OCI-LY1 (cell line): Measurements from ENCODE around the gene GJC3.
A peak's percentile ranks its signal among the peaks of the same experiment; 100 is the strongest.

Experiments
- H2AFZ ChIP-seq: fragments of 200-600 bp; sonication (generic), shearing (Covaris generic); 2 replicates; pipeline ENCODE4 v1.6.0; 2014; ENCODE audit warnings: antibody characterized with exemption, mild to moderate bottlenecking, low read length
- H3F3A ChIP-seq: fragments of 200-600 bp; sonication (generic), shearing (Covaris generic); 2 replicates; pipeline ENCODE4 v1.6.0; 2014; ENCODE audit warnings: mild to moderate bottlenecking, antibody characterized with exemption, low read length, moderate library complexity; ENCODE audit not compliant: insufficient read depth
- H3K27ac ChIP-seq: fragments of 200-600 bp; sonication (generic); 2 replicates; pipeline ENCODE4 v1.5.1; 2014; ENCODE audit warnings: low read length, mixed run types, mild to moderate bottlenecking, low read depth; ENCODE audit not compliant: poor library complexity, severe bottlenecking
- H3K27me3 ChIP-seq: fragments of 200-600 bp; sonication (generic); 2 replicates; pipeline ENCODE4 v1.6.0; 2014; ENCODE audit warnings: antibody characterized with exemption, mild to moderate bottlenecking, low read length, moderate library complexity; ENCODE audit not compliant: insufficient read depth
- H3K36me3 ChIP-seq: fragments of 200-600 bp; sonication (generic); 2 replicates; pipeline ENCODE4 v1.6.1; 2014; ENCODE audit warnings: mild to moderate bottlenecking, antibody characterized with exemption, low read length, moderate library complexity, mixed read lengths; ENCODE audit not compliant: insufficient read depth
- H3K4me1 ChIP-seq: fragments of 200-600 bp; sonication (generic); 2 replicates; pipeline ENCODE4 v1.5.1; 2014; ENCODE audit warnings: mild to moderate bottlenecking, low read length, moderate library complexity; ENCODE audit not compliant: insufficient read depth, severe bottlenecking
- H3K4me2 ChIP-seq: fragments of 200-600 bp; sonication (generic), shearing (Covaris generic); 2 replicates; pipeline ENCODE4 v1.6.1; 2014; ENCODE audit warnings: low read length
- H3K4me3 ChIP-seq: fragments of 200-600 bp; sonication (generic); 2 replicates; pipeline ENCODE4 v1.5.1; 2014; ENCODE audit warnings: low read length, low read depth, mild to moderate bottlenecking, mixed read lengths; ENCODE audit not compliant: poor library complexity, severe bottlenecking
- H3K79me2 ChIP-seq: fragments of 200-600 bp; shearing (Covaris generic); 2 replicates; pipeline ENCODE4 v1.6.1; 2016; ENCODE audit warnings: mixed run types, low read length, mixed read lengths; ENCODE audit not compliant: insufficient read depth
- H3K9ac ChIP-seq: fragments of 200-600 bp; sonication (generic), shearing (Covaris generic); 2 replicates; pipeline ENCODE4 v1.6.1; 2014; ENCODE audit warnings: mild to moderate bottlenecking, low read length, mixed read lengths
- H3K9me2 ChIP-seq: fragments of 200-600 bp; sonication (generic), shearing (Covaris generic); 2 replicates; pipeline ENCODE4 v1.6.1; 2014; ENCODE audit warnings: low read depth, mild to moderate bottlenecking, low read length, mixed read lengths
- H3K9me3 ChIP-seq: fragments of 200-600 bp; shearing (Covaris generic); 2 replicates; pipeline ENCODE4 v1.6.1; 2014; ENCODE audit warnings: low read length, mixed read lengths
- H4K20me1 ChIP-seq: fragments of 200-600 bp; sonication (generic), shearing (Covaris generic); 2 replicates; pipeline ENCODE4 v1.6.0; 2016; ENCODE audit warnings: mild to moderate bottlenecking, low read length; ENCODE audit not compliant: insufficient read depth
- CTCF ChIP-seq: fragments of 200-600 bp; sonication (generic), shearing (Covaris generic); IDR thresholded peaks from 2 replicates; pipeline ENCODE4 v1.5.1; 2017; ENCODE audit warnings: mild to moderate bottlenecking, antibody characterized with exemption, low read length, moderate library complexity, mixed read lengths
- EZH2 ChIP-seq: fragments of 200-600 bp; sonication (generic), shearing (Covaris generic); IDR thresholded peaks from 2 replicates; pipeline ENCODE4 v1.8.0; 2017; ENCODE audit warnings: borderline replicate concordance, mixed run types, mild to moderate bottlenecking, antibody characterized with exemption, low read length, moderate library complexity, mixed read lengths

Gene GJC3

GRCh38 chr7:99923200-99923599, 6.2 kb downstream of the GJC3 start:
- H3K9ac ChIP-seq, result no peak overlapping the region
- no peak overlapping the region for H2AFZ ChIP-seq
- no peak overlapping the region for H3K4me2 ChIP-seq
- peaks cover 16% of the 10 kb centered on the region for H3K4me1 ChIP-seq
- TF ChIP-seq EZH2 (no peak), CTCF (no peak)
- H3K9me2 ChIP-seq, result no peaks in the 10 kb centered on the region
- no peaks in the 10 kb centered on the region for H3F3A ChIP-seq
- H3K79me2 ChIP-seq, result peaks cover 10% of the 10 kb centered on the region
- no peak overlapping the region for H3K27ac ChIP-seq
- H3K9me3 ChIP-seq, result 0 out of 2 replicates have a peak, but pooled peaks cover 4% of the 10 kb centered on the region
- no peaks in the 10 kb centered on the region for H4K20me1 ChIP-seq
- H3K36me3 ChIP-seq, result peaks cover 9% of the 10 kb centered on the region
- H3K4me3 ChIP-seq, result no peak overlapping the region
- H3K27me3 ChIP-seq, result no peaks in the 10 kb centered on the region

GRCh38 chr7:99920149-99920548, 9.3 kb downstream of the GJC3 start:
- Histone ChIP-seq H3K4me2 (peak overlapping the region; percentile 83), H3K9me3 (0 out of 2 replicates have a peak, but pooled peaks cover 4% of the 10 kb centered on the region), H4K20me1 (no peaks in the 10 kb centered on the region), H2AFZ (no peak overlapping the region), H3K27me3 (no peaks in the 10 kb centered on the region), H3K9ac (peak overlapping the region; percentile 85), H3K79me2 (peaks cover 16% of the 10 kb centered on the region), H3K36me3 (peaks cover 29% of the 10 kb centered on the region), H3K4me1 (peaks cover 27% of the 10 kb centered on the region), H3K9me2 (no peaks in the 10 kb centered on the region), H3K27ac (no peak overlapping the region), H3F3A (no peaks in the 10 kb centered on the region), H3K4me3 (peak overlapping the region; percentile 79)
- TF ChIP-seq EZH2 (no peak), CTCF (no peak)

GRCh38 chr7:99919814-99920112, 9.7 kb downstream of the GJC3 start:
- Histone ChIP-seq H3K9me2 (no peaks in the 10 kb centered on the region), H3F3A (no peaks in the 10 kb centered on the region), H3K36me3 (peaks cover 29% of the 10 kb centered on the region), H2AFZ (peak overlapping the region; percentile 72), H3K9ac (peak overlapping the region; percentile 85), H3K4me1 (peaks cover 27% of the 10 kb centered on the region), H3K79me2 (peaks cover 16% of the 10 kb centered on the region), H3K27ac (peak overlapping the region; percentile 31), H3K9me3 (0 out of 2 replicates have a peak, but pooled peaks cover 4% of the 10 kb centered on the region), H3K27me3 (no peaks in the 10 kb centered on the region), H3K4me3 (peak overlapping the region; percentile 79), H3K4me2 (peak overlapping the region; percentile 83), H4K20me1 (no peaks in the 10 kb centered on the region)
- no peak for TF ChIP-seq CTCF
- no peak for TF ChIP-seq EZH2
